Effector memory CD4-positive, alpha-beta T cell (primary cell): ENCODE results near the gene MOB1B.
"Not testable (repeated sequence)": the region's sequence is repeated elsewhere in the genome, so short reads cannot be mapped to it uniquely, and the experiment has no call there.

ENCODE experiments used
- DNase-seq, 3 donors: peaks; one replicate each; pipeline ENCODE4 v3.0.0-alpha.2; 2020
- H3K27ac ChIP-seq: 2 replicates; pipeline ENCODE4 v1.7.0; 2013; ENCODE audit warnings: mild to moderate bottlenecking, low read length, moderate library complexity; ENCODE audit not compliant: insufficient read depth, poor library complexity, severe bottlenecking
- H3K27me3 ChIP-seq: replicated peaks from 2 replicates; pipeline ENCODE4 v1.7.0; 2013; ENCODE audit warnings: mild to moderate bottlenecking, low read length; ENCODE audit not compliant: insufficient read depth, control insufficient read depth, poor library complexity, severe bottlenecking
- H3K36me3 ChIP-seq: 2 replicates; pipeline ENCODE4 v1.7.0; 2013; ENCODE audit warnings: mild to moderate bottlenecking, low read length, moderate library complexity; ENCODE audit not compliant: control insufficient read depth, insufficient read depth
- H3K4me1 ChIP-seq: 2 replicates; pipeline ENCODE4 v1.7.0; 2013; ENCODE audit warnings: low read length, mild to moderate bottlenecking; ENCODE audit not compliant: control insufficient read depth, insufficient read depth, poor library complexity, severe bottlenecking
- H3K4me3 ChIP-seq: 2 replicates; pipeline ENCODE4 v1.7.0; 2013; ENCODE audit warnings: low read length, low read depth, mild to moderate bottlenecking; ENCODE audit not compliant: insufficient read depth, poor library complexity, severe bottlenecking
- H3K9me3 ChIP-seq: 2 replicates; pipeline ENCODE4 v1.7.0; 2013; ENCODE audit warnings: mild to moderate bottlenecking, low read length, moderate library complexity; ENCODE audit not compliant: control insufficient read depth

The MOB1B gene

DNA sequence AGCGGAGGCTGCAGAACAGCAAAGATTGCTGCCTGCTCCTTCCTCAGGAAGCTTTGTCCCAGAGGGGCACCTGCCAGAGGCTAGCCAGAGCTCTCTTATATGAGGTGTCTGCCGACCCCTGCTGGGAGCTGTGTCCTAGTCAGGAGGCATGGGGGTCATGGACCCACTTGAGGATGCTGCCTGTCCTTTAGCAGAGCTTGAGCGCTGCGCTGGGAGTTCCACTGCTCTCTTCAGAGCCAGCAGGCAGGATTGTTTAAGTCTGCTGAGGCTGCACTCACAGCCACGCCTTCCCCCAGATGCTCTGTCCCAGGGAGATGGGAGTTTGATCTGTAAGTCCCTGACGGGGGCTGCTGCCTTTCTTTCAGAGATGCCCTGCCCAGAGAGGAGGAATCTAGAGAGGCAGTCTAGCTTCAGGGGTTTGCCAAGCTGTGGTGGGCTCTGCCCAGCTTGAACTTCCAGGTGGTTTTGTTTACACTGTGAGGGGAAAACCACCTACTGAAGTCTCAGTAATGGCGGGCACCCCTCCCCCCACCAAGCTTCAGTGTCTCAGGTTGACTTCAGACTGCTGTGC lies 102.2 kb downstream of the MOB1B start:
- H3K36me3 ChIP-seq, result no peaks in the 10 kb centered on the region
- H3K27ac ChIP-seq, result peak overlapping the region; percentile 66
- peak overlapping the region; percentile 17 for H3K4me3 ChIP-seq
- DNase-seq, result peak; percentile 23 to 37 (median 25)
- no peaks in the 10 kb centered on the region for H3K27me3 ChIP-seq
- H3K4me1 ChIP-seq, result peaks cover 18% of the 10 kb centered on the region
- no peaks in the 10 kb centered on the region for H3K9me3 ChIP-seq

DNA sequence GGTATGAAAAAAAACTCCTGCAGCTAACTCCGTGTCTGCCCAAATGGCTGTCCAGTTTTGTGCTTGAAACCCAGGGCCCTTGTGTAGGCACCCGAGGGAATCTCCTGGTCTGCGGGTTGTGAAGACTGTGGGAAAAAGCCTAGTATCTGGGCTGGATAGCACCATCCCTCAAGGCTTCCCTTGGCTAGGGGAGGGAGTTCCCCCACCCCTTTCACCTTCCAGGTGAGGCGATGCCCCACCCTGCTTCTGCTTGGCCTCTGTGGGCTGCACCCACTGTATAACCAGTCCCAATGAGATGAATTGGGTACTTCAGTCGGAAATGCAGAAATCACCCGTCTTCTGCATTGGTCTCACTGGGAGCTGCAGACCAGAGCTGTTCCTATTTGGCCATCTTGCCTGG lies 102.9 kb downstream of the MOB1B start:
- not testable (repeated sequence) for H3K36me3 ChIP-seq, DNase-seq, H3K27me3 ChIP-seq, H3K9me3 ChIP-seq, H3K4me3 ChIP-seq
- peaks cover 23% of the 10 kb centered on the region for H3K4me1 ChIP-seq
- H3K27ac ChIP-seq, result peak overlapping the region; percentile 18

DNA sequence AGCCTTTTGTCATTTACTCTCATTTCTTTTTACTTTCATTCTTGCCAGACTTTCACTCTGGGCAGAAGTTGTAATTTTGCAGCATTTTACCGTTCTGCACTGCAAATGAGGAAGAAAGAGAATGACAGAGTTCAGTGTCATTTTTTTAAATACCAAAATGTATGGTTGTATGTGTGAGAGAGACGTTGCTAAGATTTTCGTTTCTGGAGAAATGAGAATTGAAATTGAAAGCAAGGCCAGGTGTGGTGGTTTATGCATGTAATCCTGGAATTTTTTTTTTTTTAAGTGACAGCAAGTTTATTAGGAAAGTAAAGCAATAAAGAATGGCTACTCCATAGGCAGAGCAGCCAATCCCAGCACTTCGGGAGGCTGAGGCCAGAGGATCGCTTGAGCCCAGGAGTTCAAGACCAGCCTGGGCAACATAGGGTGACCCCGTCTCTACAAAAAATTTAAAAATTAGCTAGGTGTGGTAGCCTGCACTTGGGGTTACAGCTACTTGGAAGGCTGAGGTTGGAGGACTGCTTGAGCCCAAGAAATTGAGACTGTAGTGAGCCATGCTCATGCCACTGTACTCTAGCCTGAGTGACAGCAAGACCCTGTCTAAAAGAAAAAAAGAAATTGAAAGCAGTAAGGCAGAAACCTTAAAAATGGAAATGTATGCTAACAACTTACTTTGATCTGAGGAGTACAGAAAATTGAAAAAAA lies 104.2 kb downstream of the MOB1B start:
- DNase-seq, result no peak
- no peak overlapping the region for H3K4me3 ChIP-seq
- H3K27ac ChIP-seq, result peak overlapping the region; percentile 13

DNA sequence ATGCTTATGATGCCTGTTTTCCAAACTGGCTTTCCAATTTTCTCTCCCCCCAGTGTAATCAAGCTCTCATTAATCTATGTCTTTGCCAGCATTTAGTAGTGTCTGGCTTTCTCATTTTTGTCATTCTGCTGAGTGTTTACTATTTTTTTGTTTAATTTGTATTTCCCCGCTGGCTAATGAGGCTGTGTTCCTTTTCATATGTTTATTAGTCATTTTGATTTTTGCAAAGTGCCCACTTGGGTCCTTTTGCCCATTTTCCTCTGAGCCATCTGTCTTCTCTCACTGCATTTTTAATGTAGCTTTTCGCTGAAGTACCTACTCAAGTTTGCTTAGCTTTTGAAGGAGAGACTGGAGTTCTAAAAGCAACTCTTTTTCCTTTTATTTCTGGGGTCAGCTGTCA lies 106.0 kb downstream of the MOB1B start:
- Histone ChIP-seq H3K36me3 (no peaks in the 10 kb centered on the region), H3K9me3 (no peaks in the 10 kb centered on the region), H3K27ac (no peak overlapping the region), H3K4me3 (no peak overlapping the region), H3K4me1 (peaks cover 23% of the 10 kb centered on the region), H3K27me3 (no peaks in the 10 kb centered on the region)
- DNase-seq, result no peak

More for the DNA sequence above, 104.2 kb downstream of the MOB1B start:
- H3K27me3 ChIP-seq, result no peaks in the 10 kb centered on the region
- peaks cover 26% of the 10 kb centered on the region for H3K4me1 ChIP-seq
- no peaks in the 10 kb centered on the region for H3K9me3 ChIP-seq
- no peaks in the 10 kb centered on the region for H3K36me3 ChIP-seq

DNA sequence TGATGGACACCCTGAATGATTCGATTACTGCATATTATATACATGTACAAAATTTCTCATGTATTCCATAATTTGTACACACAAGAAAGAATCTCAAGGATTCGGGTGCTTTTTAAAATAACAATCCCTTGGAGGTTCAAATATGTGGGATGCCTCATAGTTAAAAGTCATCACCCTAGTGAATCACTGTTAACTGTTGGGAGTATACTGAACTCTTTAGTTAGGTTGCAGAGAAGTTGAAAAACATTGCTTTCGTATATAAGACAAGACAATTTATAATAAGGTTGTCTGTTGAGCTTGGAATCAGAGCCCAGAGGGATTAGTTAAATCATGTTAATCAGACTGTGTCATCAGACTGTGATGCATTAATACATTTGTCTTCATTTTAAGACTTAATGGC lies 106.9 kb downstream of the MOB1B start:
- H3K4me3 ChIP-seq, result no peak overlapping the region
- peaks cover 22% of the 10 kb centered on the region for H3K4me1 ChIP-seq
- H3K9me3 ChIP-seq, result no peaks in the 10 kb centered on the region
- DNase-seq, result no peak
- no peak overlapping the region for H3K27ac ChIP-seq
- H3K27me3 ChIP-seq, result no peaks in the 10 kb centered on the region
- H3K36me3 ChIP-seq, result no peaks in the 10 kb centered on the region

DNA sequence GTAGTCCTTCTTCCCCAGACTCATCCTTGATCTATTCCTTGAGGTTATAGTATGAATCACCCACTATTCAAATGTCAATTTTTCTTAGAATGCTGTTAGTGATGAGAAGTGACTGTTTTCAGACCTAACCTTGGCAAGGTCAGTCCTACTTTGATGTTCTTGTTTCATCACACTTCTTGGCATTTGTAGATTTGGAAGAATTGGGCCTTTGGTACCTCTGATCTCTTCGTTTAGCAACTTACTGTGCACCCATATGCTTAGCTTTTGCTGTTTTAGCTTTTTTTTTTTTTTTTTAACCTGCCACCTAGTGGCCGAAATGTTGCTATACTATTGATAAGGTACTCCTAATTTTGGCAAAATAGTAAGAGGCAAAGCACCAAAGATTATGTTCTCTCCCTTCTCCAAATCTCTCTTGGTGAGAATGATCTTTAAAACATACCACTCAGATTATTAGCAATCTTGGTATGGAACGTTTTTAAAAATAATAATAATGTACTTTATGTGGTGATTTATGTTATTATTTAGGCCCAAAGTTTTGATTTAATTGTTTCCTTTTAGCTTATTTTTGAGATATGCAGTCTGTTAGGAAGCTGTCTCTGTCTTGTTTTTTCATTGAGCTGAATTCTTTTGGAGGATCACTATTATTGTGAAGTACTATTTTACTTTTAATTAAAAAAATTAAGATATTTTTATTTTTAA lies 107.9 kb downstream of the MOB1B start:
- H3K27ac ChIP-seq, result no peak overlapping the region
- DNase-seq, result no peak
- H3K4me1 ChIP-seq, result peaks cover 12% of the 10 kb centered on the region
- H3K9me3 ChIP-seq, result no peaks in the 10 kb centered on the region
- H3K36me3 ChIP-seq, result no peaks in the 10 kb centered on the region
- H3K27me3 ChIP-seq, result no peaks in the 10 kb centered on the region
- H3K4me3 ChIP-seq, result no peak overlapping the region

DNA sequence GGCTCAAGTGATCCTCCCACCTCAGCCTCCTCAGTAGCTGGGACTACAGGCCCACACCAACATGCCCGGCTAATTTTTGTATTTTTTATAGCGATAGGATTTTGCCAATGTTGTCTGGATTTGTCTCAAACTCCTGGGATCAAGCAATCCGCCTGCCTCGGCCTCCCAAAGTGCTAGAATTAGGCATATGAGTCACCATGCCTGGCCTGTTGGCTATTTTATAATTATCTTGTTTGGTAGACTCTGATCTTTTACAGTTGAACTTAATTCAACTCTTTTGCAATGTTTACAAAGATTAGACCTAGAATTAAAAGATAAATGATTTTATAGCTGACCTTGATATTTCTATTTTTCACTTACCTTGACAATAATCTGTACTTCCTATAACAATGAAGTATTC lies 109.3 kb downstream of the MOB1B start:
- H3K36me3 ChIP-seq, result no peaks in the 10 kb centered on the region
- no peak overlapping the region for H3K4me3 ChIP-seq
- no peaks in the 10 kb centered on the region for H3K9me3 ChIP-seq
- H3K27me3 ChIP-seq, result no peaks in the 10 kb centered on the region
- no peak overlapping the region for H3K27ac ChIP-seq
- H3K4me1 ChIP-seq, result peaks cover 8% of the 10 kb centered on the region
- no peak for DNase-seq

DNA sequence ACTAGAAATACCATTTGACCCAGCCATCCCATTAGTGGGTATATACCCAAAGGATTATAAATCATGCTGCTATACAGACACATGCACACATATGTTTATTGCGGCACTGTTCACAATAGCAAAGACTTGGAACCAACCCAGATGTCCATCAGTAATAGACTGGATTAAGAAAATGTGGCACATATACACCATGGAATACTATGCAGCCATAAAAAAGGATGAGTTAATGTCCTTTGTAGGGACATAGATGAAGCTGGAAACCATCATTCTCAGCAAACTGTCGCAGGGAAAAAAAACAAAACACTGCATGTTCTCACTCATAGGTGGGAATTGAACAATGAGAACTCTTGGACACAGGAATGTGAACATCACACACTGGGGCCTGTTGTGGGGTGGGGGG lies 115.2 kb downstream of the MOB1B start:
- H3K27me3 ChIP-seq, H3K4me3 ChIP-seq: not testable (repeated sequence)

DNA sequence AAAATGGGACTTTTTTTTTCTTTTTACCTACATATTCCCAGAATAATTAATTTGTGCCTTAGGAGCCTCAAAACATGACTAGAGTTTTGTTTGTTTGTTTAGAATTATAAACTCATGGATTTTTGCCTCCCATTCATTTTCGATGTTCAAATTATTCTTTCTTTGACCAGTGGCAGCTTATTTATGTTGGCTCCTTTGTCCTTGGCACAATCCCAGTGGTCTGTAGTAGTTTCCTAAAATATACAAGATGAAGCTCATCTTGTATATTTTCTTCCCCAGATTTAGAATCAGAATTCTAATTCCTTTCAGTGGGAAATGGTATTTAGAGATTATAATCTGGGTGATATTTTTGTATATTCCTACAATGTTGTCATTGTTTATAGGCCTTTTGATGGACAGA lies 118.4 kb downstream of the MOB1B start:
- Histone ChIP-seq H3K36me3 (peaks cover 11% of the 10 kb centered on the region), H3K4me3 (no peak overlapping the region), H3K9me3 (no peaks in the 10 kb centered on the region), H3K4me1 (no peaks in the 10 kb centered on the region), H3K27me3 (no peaks in the 10 kb centered on the region), H3K27ac (no peak overlapping the region)
- no peak for DNase-seq

More for the DNA sequence above, 115.2 kb downstream of the MOB1B start:
- DNase-seq, H3K9me3 ChIP-seq, H3K4me1 ChIP-seq, H3K27ac ChIP-seq, H3K36me3 ChIP-seq: not testable (repeated sequence)

DNA sequence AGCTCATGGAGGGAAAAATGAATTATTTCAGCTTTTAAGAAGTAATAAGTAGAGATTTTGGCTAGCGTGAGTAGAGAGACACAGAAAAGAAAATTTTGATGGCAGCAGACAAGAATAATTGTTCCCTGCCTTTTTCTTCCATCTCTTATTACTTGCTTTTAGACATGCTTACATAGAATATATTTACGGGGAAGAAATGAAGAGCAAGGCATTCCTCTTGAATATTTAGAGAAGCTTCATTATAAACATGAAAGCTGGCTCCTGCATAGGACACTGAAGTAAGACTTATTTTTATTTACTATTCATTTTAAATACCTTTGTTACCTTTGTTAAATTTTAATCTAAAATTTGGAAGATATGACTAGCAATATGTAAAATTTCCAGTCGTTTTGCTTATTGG lies 123.5 kb downstream of the MOB1B start:
- Histone ChIP-seq H3K27ac (no peak overlapping the region), H3K36me3 (peaks cover 31% of the 10 kb centered on the region)

More for the DNA sequence above, 123.5 kb downstream of the MOB1B start:
- Histone ChIP-seq H3K27me3 (no peaks in the 10 kb centered on the region), H3K9me3 (no peaks in the 10 kb centered on the region), H3K4me3 (no peak overlapping the region), H3K4me1 (no peaks in the 10 kb centered on the region)
- DNase-seq, result no peak
